NCI-H460 (cell line): Measurements from ENCODE around the gene QPCT. TPM values are rescaled to one million over a fixed set of nuclear protein-coding genes. Genes with fewer than 3 reads are reported as not detected.
"Not testable (repeated sequence)": the region's sequence is repeated elsewhere in the genome, so short reads cannot be mapped to it uniquely, and the experiment has no call there.

Source experiments
- DNase-seq: peaks from one replicate; pipeline ENCODE4 v3.0.0-alpha.2; 2016; ENCODE audit warnings: low read depth; ENCODE audit errors: extremely low read depth
- total RNA-seq: library from RNA; depleted of rRNA; stranded (reverse); fragments of >200 nt; shearing (Covaris generic); gene quantifications from 2 replicates; pipeline ENCODE4 v1.2.3, GENCODE V29; 2014

Gene QPCT
- total RNA-seq, 1 experiment from 2014 or later = 322 TPM

DNA sequence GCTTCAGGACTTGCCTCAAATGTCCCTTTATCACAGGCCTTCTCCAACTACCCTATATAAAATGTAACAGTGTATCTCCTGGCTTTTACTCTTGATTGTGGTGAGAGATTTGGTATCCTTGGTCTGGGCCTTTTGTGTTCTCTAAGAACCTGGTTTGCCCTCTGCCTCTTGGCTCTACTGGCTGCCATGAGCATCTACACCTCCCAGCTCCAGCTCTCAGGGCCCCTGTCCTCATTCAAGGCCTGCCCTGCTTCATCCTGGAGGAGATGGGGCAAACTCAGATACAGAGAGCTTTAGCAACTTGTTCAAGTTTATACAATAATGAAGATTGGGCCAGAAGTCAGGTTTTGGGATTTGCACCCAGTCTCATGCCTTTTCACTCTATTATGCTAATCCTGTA, 45.0 kb downstream of the QPCT start:
- no peak for DNase-seq

DNA sequence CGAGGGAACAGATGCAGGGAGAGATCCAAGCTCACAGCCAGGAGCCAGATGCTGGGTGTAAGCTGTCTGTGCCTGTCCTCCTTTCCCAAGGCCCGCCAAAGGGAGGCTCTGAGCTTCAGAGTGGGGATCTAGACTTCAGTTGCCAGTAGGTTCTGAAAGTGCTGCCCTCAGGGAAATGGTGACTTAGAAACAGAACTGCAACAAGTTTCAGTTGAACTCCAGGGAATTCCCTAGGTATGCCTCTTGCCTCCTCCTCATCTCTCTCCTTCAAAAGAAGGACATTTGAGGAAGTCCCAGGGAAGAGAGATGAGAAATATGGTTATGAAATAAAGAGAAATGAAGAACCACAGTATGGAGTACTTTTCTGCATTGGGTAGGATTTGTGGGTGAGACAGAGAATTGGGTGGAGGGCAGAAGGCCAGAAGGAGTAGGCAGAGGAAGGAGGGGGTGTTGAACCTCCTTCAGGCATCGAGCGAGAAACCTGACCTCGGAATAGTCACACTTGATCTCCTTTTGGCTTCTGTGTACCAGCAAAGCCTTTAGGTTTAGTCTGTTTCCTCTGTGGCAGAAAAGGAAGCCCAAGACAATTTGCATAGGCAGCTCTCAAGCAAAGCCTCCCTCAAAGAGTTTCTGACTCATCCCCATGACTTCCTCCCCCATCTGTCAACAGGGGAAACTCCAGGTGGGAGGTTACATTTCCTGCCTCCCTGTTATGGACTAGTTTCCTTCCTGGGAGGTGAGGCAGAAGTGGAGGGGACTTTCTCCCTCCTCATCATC, 45.7 kb downstream of the QPCT start:
- DNase-seq = peak; percentile 64

DNA sequence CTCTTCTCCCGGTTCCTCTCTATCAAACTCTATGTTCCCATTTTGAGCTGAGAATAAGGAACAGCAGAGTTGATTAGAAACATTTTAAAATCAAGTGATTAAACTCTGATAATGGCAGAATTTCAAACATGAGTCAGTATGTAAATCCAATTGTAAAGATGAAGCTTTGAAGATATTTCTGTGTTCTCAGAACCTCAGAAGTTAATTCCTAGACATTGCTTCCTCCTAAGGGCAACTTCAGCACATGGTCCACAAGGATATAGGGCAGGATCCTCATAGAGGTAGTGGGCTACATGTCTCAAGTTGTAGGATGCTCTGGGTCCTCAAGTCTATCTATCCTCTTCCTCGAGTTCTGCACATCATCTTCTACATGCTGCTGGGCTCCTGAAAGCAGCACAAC, 46.3 kb downstream of the QPCT start:
- no peak for DNase-seq

DNA sequence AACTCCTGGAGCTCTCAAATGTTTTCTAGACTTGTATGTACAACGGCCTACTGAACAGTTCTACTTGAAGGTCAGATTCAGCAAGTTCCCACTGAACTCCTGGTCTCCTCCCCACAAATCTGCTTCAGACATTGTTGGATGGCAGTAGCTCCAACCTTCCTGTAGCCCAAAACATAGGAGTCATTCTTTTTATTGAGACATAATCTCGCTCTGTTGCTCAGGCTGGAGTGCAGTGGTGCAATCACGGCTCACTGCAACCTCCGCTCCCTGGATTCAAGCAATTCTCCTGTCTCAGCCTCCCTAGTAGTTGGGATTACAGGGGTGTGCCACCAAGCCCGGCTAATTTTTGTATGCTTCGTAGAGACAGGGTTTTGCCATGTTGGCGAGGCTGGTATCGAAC, 47.3 kb downstream of the QPCT start:
- no peak for DNase-seq

DNA sequence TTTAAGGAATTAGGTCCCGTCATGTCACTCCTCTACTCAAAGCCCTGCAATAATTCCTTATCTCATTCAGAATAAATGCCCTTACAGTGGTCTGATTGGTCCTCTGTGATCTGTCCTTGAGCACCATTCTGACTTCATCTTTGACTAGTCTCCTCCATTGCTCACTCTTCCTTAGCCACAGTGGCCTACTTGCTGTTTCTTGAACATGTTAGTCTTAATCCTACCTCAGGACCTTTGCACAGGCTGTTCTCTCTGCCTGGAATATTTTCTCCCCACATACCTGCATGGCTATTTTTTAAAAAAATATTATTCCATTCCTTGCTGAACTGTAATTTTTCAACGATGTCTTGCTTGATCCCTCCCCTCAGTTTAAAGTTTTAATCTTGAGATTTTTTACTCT, 48.0 kb downstream of the QPCT start:
- DNase-seq = no peak

DNA sequence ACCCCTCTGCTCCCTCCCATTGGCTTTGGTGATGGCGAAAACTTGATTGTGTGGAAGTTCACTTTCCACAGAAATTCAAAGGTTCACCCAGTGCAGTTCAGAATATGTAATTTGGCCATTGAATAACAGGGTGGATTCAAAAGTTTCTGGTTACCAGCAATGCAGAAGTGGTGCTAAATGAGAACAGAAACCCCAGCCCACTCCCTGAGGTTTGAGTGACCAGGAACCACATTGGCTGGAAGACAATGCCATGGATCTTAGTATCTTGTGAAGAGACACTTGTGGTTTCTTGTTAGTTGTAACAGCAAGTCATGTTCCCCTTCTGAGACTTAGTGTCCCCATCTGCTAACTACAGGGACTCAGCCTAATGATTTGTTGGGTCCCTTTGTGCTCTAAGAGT, 49.8 kb downstream of the QPCT start:
- DNase-seq = no peak

DNA sequence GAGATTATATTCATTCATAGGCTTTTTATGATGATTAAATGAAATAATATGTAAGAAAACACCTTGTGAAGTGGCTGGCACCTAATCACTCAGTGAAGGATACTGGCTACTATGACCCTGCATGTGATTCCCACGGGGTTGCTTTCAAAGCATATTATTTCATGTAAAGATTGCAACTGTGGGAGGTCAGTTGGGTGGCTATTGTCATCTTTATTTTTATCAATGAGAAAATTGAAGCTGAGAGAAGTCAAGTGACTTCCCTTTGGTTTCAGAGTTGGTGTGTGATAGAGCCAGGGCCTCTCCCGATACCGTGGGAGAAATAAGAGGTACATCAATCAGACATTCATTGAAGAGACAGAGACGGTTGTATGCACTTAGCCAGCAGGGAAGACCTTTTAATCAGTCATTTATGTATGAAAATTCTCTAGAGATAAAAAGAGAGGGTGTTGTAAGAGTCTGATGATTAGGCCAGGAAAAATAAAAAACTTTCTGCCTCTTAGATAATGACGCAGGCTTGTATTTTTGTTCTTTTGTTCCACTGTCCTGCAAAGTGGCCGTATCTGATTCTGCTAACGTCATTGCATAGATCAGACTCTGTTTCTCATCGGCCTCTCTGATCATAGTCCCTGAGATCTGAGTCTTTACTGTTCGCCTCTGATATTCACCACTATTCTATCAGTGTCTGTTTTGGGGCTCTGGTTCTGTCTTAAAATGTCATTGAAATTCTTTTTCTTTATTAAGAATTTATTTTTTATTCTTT, 50.5 kb downstream of the QPCT start:
- DNase-seq = peak; percentile 80

DNA sequence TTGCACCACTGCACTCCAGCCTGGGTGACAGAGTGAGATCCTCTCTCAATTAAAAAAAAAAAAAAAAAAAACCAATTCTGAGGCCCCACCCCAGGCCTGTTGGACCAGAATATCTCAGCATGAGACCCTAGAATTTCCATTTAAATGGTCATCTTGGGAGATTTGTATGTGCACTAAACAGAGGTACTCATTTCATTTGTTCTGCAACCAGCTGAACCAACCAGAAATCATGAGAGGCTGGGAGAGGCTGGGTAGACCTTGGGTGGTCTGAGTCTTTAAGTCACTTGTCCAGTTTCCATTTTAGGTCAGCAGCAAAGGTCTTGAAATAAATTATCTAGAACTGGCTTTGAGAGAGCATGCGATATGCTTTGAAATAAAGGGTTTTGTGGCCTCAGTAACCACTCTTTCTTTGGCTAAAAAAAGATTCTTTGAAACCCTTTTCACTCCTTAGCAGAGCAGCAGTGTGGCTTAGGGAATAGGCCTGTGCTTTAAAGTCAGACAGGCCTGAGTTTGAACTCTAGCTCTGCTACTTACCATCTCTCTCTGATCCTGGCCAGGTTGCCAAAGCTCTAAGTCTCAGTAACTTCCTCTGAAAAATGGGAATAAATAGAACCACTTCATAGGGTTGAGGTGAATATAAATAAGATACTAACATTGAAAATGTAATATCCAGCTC, 52.6 kb downstream of the QPCT start:
- DNase-seq = no peak

DNA sequence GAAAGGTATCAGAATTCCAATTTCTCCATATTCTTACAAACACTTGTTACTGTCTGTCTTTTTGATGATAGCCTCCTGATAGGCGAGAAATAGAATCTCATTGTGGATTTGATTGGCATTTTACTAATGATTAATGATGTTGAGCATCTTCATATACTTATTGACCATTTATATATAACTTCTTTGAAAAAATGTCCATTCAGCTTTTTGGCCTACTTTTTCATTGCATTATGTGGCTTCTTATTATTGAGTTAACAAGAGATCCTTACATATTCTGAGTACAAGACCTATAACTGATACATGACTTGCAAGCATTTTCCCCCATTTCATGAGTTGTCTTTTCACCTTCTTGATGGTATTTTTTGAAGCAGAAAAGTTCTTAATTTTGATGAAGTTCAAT, 54.6 kb downstream of the QPCT start:
- no peak for DNase-seq

DNA sequence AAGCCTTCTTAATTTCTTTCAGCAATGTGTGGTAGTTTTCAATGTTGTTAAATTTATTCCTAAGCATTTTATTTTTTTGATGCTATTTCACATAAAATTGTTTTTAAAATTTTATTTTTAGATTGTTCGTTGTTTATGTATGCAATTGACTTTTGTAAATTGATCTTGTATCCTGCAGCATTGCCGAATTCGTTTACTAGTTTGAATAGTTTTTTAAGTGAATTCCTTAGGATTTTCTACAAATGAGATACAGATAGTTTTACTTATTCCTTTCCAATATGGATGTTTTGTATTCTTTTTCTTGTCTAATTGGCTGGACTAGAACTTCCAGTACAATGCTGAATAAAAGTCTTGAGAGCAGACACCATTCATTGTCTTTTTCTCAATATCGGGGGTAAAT, 55.6 kb downstream of the QPCT start:
- DNase-seq = no peak

DNA sequence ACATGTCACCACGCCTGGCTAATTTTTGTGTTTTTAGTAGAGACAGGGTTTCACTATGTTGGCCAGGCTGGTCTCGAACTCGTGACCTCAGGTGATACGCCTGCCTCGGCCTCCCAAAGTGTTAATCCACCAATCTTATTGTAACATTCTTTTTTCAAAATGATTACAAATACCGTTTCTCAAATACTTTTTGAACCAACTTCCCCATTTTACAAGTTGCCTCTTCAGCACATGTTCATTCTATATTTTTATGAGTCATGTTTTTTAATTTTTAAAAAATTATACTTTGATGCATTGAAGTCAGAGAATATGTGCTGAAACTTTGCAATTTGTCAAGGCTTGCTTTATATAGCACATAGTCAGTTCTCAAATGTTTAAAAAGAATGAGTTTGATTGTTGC, 58.2 kb downstream of the QPCT start:
- no peak for DNase-seq

DNA sequence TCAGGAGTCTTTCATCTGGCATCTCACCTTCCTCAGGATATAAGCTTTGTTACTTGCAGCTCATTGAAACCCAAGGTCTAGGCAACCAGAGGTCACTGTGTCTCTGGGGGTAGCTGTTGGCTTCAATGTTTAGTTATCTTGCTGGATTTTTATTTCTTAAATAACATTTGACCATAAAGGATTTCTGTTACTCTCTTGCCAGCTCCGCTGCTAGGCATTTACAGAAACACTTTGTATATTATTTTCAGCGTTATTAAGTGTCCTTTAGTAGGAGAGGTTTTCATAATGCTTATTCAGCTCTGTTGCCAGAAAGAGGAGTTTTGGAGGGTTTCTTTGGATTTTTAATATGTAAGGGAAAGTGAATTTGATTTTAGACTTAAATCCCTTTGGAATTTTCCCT, 61.4 kb downstream of the QPCT start:
- no peak for DNase-seq

DNA sequence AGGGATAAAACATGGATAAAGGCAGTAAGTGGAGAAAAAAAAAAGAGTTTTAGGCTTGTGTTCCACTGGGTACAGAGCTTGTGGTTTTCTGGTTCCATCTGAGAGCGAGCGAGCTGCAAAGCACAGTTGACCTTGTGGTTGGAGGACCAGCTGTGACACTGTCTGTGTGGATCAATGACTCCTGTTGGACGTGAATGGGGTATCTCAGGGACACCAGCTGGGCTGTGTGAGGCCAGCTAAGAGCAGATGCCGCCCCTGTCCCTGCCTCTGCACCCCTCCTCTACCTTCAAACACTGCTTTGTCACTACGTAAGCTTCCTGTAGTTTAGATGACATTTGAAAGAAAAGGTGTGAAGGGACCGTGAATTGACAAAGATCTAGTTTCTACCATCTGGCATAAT, 67.8 kb downstream of the QPCT start:
- no peak for DNase-seq

DNA sequence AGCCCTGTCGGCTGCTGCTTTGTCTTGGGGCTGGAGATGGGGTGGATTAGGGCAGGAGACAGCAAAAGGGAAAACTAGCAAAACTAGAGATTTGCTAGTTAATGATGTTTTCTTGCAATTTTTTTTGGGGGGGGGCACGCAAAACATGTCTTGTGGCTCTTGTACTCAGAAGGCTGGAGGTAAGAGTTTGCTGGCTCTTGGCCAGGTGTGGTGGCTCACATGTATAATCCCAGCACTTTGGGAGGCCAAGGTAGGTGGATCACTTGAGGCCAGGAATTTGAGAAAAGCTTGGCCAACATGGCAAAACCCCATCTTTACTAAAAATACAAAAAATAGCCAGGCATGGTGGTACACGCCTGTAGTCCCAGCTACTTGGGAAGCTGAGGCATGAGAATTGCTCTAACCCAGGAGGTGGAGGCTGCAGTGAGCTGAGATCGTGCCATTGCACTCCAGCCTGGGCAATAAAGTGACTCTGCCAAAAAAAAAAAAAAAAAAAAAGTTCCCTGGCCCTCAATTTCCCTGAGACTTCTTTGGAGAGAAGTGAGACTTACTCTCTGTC, 69.6 kb downstream of the QPCT start:
- not testable (repeated sequence) for DNase-seq

DNA sequence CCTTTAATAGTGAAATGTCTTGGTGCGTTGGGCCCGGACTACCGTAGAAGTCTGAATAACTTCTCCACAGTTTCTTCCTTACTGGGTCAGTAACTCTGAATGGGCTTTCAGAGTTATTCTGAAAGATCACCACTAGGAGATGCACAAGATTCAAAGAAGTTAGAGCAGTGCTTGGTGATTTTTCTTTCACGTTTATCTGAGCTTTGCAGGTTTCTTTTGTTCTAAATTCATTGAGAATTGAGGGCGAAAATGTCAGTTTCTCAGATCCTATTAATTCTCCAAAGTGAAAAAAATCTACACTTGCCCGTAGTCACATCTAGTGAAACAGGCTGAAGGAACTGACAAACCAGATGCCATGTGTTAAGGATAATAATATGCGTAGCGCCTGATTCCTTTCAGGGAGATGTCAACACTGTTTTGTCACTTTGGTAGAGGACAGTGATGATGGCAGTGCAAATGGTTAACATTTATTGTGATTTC, 70.1 kb downstream of the QPCT start:
- DNase-seq = peak; percentile 68

DNA sequence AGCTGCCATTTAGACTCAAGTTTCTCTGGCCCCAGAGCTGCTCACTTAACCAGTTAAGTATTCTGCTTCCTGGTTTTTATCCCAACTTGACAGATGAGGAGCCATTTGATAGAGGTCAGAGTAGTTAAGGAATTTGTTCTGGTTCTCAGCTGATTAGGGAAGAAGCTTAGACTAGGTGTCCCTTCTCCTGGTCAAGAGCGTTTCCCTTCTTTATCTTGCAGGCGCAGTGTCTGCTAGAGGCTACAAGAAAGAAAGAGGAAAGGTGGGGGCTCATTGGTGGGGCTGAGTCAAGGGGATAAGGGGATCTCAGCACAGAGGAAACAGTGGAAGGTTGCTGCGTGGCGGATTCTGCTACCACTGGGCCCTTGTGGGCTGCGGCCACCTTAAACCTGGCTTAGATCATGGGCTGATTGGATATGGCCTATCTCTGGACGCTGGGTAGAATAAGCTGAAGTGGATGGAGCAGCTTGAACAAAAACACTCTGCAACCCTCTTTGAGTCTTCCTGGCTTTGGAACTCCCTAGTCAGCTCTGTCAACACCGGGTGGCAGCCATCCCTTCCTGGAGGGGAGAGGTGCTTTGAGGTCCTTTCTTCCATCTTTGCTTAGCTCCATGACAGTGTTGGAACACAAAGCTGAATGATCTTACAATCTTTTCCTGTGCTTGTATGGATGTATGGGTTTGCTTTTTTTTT, 70.8 kb downstream of the QPCT start:
- no peak for DNase-seq

DNA sequence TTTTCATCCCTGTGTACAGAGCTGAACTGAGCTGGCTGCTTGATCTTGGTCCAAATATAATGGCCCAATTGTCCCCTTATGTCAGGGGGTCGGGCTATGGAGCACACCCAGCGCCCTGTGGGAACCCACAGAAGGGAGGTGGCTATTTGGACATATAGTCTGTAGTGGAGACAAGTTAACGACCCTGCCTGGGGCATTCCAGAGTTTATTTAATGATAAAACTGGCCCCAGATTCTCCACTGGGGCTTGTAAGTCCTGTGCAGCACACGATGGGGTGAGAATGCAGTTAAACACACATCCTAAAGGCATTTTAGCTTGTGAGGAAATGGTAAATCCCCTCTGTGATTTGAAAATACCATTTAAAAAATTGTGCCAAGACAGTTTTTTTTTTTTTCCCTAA, 72.9 kb downstream of the QPCT start:
- no peak for DNase-seq

DNA sequence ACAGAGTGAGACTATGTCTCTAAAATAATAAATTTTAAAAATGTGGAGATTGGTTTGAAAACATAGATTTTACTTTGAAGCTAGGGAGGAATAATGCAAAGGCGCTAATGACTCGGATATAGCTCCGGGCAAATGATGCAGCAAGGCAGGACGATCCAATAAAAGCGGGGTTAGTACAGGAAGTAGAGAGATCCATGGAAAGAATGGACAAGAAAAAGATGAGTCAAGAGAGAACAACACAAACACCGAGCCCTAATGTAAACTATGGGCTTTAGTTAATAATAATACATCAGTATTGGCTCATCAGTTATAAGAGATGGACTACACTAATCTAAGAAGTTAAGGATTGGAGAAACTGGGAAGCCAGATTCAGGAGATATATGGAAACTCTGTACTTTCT, 74.5 kb downstream of the QPCT start:
- DNase-seq = no peak

DNA sequence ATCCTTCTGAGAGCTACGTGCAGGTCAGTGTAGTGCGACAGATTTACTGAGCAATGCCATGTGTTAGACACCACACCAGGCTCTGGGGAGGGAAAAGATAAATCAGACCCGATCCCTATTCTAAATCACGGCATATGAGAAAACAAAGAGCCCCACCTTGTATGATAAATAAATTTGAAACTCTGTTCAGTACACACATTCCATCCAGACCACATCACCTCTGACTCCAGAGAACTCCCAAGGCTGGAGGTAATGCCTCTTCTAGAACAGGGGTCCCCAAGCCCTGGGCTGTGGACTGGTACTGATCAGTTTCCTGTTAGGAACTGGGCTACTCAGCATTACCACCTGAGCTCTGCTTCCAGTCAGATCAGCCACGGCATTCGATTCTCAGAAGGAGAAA, 77.3 kb downstream of the QPCT start:
- no peak for DNase-seq

DNA sequence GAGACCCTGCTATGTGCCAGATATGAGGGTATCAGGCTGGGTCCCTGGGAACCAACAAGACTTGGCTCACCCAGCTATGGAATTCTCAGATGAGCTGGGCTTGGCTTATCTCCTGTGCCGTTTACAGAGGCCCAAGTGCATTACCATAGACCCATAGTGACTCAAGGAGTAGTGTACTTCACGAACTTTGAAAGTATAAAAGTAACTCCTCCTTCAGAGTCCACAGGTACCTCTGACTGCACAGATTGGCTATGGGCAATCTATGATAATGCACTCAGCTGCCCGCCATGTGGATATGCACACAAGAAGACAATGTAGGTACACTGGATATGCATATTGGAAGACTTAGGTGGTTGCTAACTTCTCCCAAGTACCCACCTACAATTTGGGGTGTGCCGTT, 78.4 kb downstream of the QPCT start:
- no peak for DNase-seq
